ENCODE measurements around the gene PIAS4.

The PIAS4 gene

GRCh38 chr19:3970313-3970807 is 37.2 kb upstream of the PIAS4 start:
- TF ChIP-seq CTCF (IDR thresholded peaks at IDR 0.05; ENCODE audit: control extremely low read depth, extremely low read depth, low read depth, missing control alignments), result no peak
- no peak for DNase-seq (ENCODE audit: extremely low spot score)
- POLR2A ChIA-PET, result interaction anchor here (0.6 to 2.9 kb wide), 7 partner anchors 10 to 170 kb away, joined by 3 to 29 read pairs (median 7); partner anchors contain the start of gene EEF2
- CTCF ChIA-PET, result interaction anchor here (0.9 to 1.5 kb wide), 3 partner anchors 13 to 18 kb away, joined by 3 to 5 read pairs (median 4); partner anchors contain the start of gene EEF2

GRCh38 chr19:3970808-3971598 is 36.5 kb upstream of the PIAS4 start, which contains the start of gene DAPK3:
Gene DAPK3 (minus strand): TSS chr19:3971099. CDS start chr19:3969735, 1,364 bp downstream.
- peak; percentile 97 for DNase-seq (ENCODE audit: extremely low spot score)
- ChIA-PET POLR2A (interaction anchor here (0.6 to 2.9 kb wide), 8 partner anchors 10 to 208 kb away, joined by 3 to 29 read pairs (median 6); partner anchors contain the start of genes EEF2 and MRPL54), CTCF (interaction anchor here (0.9 to 1.5 kb wide), 3 partner anchors 12 to 17 kb away, joined by 3 to 5 read pairs (median 4); partner anchors contain the start of gene EEF2)
- no peak for TF ChIP-seq CTCF (IDR thresholded peaks at IDR 0.05; ENCODE audit: control extremely low read depth, extremely low read depth, low read depth, missing control alignments)

- no peak for DNase-seq (ENCODE audit: extremely low spot score)
- ChIA-PET POLR2A (interaction anchor here (1.1 to 1.6 kb wide), 2 partner anchors 8 to 10 kb away, joined by 3 to 13 read pairs; partner anchors contain the start of gene EEF2), CTCF (interaction anchor here (0.9 to 1.5 kb wide), 2 partner anchors 10 to 12 kb away, joined by 3 to 5 read pairs; partner anchors contain the start of gene EEF2)
- TF ChIP-seq CTCF (IDR thresholded peaks at IDR 0.05; ENCODE audit: control extremely low read depth, extremely low read depth, low read depth, missing control alignments), result no peak
Observed at GRCh38 chr19:3975144-3975543, 32.4 kb upstream of the PIAS4 start.

- TF ChIP-seq CTCF (IDR thresholded peaks at IDR 0.05; ENCODE audit: control extremely low read depth, extremely low read depth, low read depth, missing control alignments), result no peak
- CTCF ChIA-PET, result interaction anchor here (0.9 to 1.5 kb wide), 2 partner anchors 10 to 12 kb away, joined by 3 to 5 read pairs; partner anchors contain the start of gene EEF2
- DNase-seq (ENCODE audit: extremely low spot score), result no peak
- POLR2A ChIA-PET, result interaction anchor here (0.6 to 1.6 kb wide), 3 partner anchors 8 to 22 kb away, joined by 3 to 13 read pairs (median 3); partner anchors contain the start of gene EEF2
Observed at GRCh38 chr19:3975637-3976087, 31.9 kb upstream of the PIAS4 start.

GRCh38 chr19:3976495-3977241 is 30.9 kb upstream of the PIAS4 start:
- no peak for TF ChIP-seq CTCF (IDR thresholded peaks at IDR 0.05; ENCODE audit: control extremely low read depth, extremely low read depth, low read depth, missing control alignments)
- ChIA-PET POLR2A (interaction anchor here (0.6 to 1.0 kb wide), 2 partner anchors 9 to 11 kb away, joined by 3 to 6 read pairs; no protein-coding TSS in a partner anchor), CTCF (interaction anchor here (0.9 kb wide), 1 partner anchor 11 kb away, joined by 3 read pairs; no protein-coding TSS in a partner anchor)
- DNase-seq (ENCODE audit: extremely low spot score), result no peak

Measured in GM10248 (cell line).